T-helper 1 cell treated with Interleukin-12 subunit alpha and Interleukin-12 subunit beta and Interleukin-4 antibody, amounts not matched to agents 30 μg/mL and 1 μg/mL, for 36 hours (primary cell): Measurements from ENCODE around the gene NMB.

Source experiments
- H3K27ac Mint-ChIP-seq: one replicate; pipeline ENCODE4 v1.8.0; 2021; ENCODE audit warnings: mild to moderate bottlenecking, mixed read lengths
- H3K27me3 Mint-ChIP-seq: one replicate; pipeline ENCODE4 v1.8.0; 2021; ENCODE audit warnings: low read depth, mixed read lengths
- H3K36me3 Mint-ChIP-seq: one replicate; pipeline ENCODE4 v1.8.0; 2021; ENCODE audit warnings: low read depth, mixed read lengths
- H3K4me1 Mint-ChIP-seq: one replicate; pipeline ENCODE4 v1.8.0; 2021; ENCODE audit warnings: low read depth, mixed read lengths
- H3K4me3 Mint-ChIP-seq: one replicate; pipeline ENCODE4 v1.8.0; 2021; ENCODE audit warnings: mild to moderate bottlenecking, moderate library complexity, mixed read lengths
- H3K9me3 Mint-ChIP-seq: one replicate; pipeline ENCODE4 v1.8.0; 2021; ENCODE audit warnings: mixed read lengths

Gene NMB

GRCh38 chr15:84668221-84668982 is 10.4 kb upstream of the NMB start:
- H3K4me1 Mint-ChIP-seq, result peaks cover 13% of the 10 kb centered on the region

DNA sequence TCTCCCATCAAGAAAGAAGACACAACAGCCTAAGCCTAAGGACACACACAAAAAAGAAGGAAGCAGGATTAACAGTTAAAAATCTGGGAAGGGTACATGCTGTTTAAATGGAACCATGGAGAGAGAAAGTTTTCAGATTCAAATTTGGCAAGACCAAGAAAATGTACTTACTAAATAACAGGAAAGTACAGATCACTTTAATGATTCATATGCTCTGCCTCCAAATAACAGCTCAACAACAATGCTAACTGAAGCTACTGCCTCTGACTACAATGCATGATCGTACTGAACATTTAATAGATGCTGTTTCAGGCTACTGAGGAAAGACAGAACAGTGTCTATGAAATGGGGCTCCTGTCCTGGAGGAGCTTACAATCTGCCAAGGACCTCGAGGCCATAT is 8.4 kb upstream of the NMB start:
- Mint-ChIP-seq H3K36me3 (peaks cover 38% of the 10 kb centered on the region), H3K4me3 (no peak overlapping the region), H3K27me3 (no peaks in the 10 kb centered on the region), H3K4me1 (peaks cover 9% of the 10 kb centered on the region), H3K27ac (no peak overlapping the region), H3K9me3 (no peaks in the 10 kb centered on the region)

More at GRCh38 chr15:84668221-84668982, 10.4 kb upstream of the NMB start:
- no peaks in the 10 kb centered on the region for H3K27me3 Mint-ChIP-seq
- no peaks in the 10 kb centered on the region for H3K9me3 Mint-ChIP-seq
- no peak overlapping the region for H3K27ac Mint-ChIP-seq
- no peak overlapping the region for H3K4me3 Mint-ChIP-seq
- H3K36me3 Mint-ChIP-seq, result peaks cover 44% of the 10 kb centered on the region

DNA sequence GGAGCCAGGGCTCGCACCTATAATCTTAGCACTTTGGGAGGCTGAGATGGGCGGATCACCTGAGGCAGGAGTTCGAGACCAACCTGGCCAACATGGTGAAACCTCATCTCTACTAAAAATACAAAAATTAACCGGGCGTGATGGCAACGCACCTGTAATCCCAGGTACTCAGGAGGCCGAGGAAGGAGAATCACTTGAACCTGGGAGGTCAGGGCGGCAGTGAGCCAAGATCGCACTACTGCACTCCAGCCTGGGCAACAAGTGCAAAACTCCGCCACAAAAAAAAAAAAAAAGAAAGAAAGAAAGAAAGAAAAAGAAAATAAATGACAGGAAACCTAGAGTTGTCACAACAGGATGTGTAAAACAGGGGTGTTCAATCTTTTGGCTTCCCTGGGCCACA is 3.0 kb upstream of the NMB start:
- no peak overlapping the region for H3K27ac Mint-ChIP-seq
- no peaks in the 10 kb centered on the region for H3K27me3 Mint-ChIP-seq
- no peak overlapping the region for H3K4me3 Mint-ChIP-seq
- H3K36me3 Mint-ChIP-seq, result peaks cover 14% of the 10 kb centered on the region
- H3K4me1 Mint-ChIP-seq, result peaks cover 15% of the 10 kb centered on the region
- H3K9me3 Mint-ChIP-seq, result no peaks in the 10 kb centered on the region

- no peak overlapping the region for H3K27ac Mint-ChIP-seq
- H3K36me3 Mint-ChIP-seq, result peaks cover 8% of the 10 kb centered on the region
- H3K27me3 Mint-ChIP-seq, result no peaks in the 10 kb centered on the region
- no peak overlapping the region for H3K4me3 Mint-ChIP-seq
- peaks cover 15% of the 10 kb centered on the region for H3K4me1 Mint-ChIP-seq
- H3K9me3 Mint-ChIP-seq, result no peaks in the 10 kb centered on the region
Observed at GRCh38 chr15:84659904-84660781, 2.1 kb upstream of the NMB start.

GRCh38 chr15:84658788-84659411 is 901 bp upstream of the NMB start:
- H3K9me3 Mint-ChIP-seq, result no peaks in the 10 kb centered on the region
- peak overlapping the region; percentile 55 for H3K27ac Mint-ChIP-seq
- H3K27me3 Mint-ChIP-seq, result no peaks in the 10 kb centered on the region

GRCh38 chr15:84657748-84658079 is 285 bp downstream of the NMB start:
- no peak overlapping the region for H3K27ac Mint-ChIP-seq

More at GRCh38 chr15:84658788-84659411, 901 bp upstream of the NMB start:
- Mint-ChIP-seq H3K4me3 (peak overlapping the region; percentile 74), H3K36me3 (peaks cover 3% of the 10 kb centered on the region), H3K4me1 (peaks cover 18% of the 10 kb centered on the region)

GRCh38 chr15:84656972-84657371 is 1.0 kb downstream of the NMB start:
- Mint-ChIP-seq H3K4me1 (peaks cover 24% of the 10 kb centered on the region), H3K9me3 (no peaks in the 10 kb centered on the region), H3K27ac (no peak overlapping the region), H3K36me3 (peaks cover 9% of the 10 kb centered on the region), H3K4me3 (peak overlapping the region; percentile 78), H3K27me3 (no peaks in the 10 kb centered on the region)

More at GRCh38 chr15:84657748-84658079, 285 bp downstream of the NMB start:
- H3K4me1 Mint-ChIP-seq, result peaks cover 21% of the 10 kb centered on the region
- H3K27me3 Mint-ChIP-seq, result no peaks in the 10 kb centered on the region
- peak overlapping the region; percentile 78 for H3K4me3 Mint-ChIP-seq
- H3K9me3 Mint-ChIP-seq, result no peaks in the 10 kb centered on the region
- peaks cover 4% of the 10 kb centered on the region for H3K36me3 Mint-ChIP-seq

DNA sequence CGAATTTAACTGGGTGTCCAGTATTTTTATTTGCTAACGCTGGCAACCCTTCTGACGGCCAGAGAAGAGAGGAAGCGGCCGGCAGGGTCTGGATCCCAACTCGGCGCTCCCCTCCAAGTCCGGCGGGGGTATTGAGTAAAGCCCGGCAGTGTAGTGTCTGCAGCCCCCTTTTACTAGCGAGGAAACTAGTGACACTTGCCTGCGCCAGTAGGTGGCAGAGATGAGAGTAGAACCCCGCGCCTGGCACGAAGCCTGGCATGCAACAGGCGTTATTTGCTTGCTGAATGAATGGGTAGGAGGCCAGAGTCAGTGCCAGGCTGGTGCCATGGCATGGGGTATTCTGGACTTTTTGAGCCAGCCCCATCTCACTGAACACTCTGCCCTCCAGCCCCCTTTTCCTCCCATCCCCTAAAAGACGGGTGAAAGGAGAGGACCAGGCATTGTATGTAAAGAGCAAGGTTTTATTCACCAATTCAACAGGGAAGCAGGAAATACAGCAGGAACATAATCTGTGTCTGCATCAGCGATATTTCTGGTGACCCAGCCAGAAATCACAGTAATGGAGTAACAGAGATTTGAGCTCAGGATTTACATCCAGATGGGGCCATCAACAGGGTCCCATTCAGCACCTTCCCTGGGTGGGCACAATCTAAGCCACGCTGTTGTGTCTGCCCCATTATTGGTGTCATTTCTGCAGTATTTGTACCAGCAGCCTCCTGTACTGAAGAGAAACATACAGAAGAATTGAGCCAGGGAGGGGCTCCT is 3.1 kb downstream of the NMB start:
- no peaks in the 10 kb centered on the region for H3K9me3 Mint-ChIP-seq
- H3K27me3 Mint-ChIP-seq, result no peaks in the 10 kb centered on the region
- H3K4me3 Mint-ChIP-seq, result peak overlapping the region; percentile 55
- H3K36me3 Mint-ChIP-seq, result peaks cover 12% of the 10 kb centered on the region
- peaks cover 26% of the 10 kb centered on the region for H3K4me1 Mint-ChIP-seq
- H3K27ac Mint-ChIP-seq, result peak overlapping the region; percentile 21

DNA sequence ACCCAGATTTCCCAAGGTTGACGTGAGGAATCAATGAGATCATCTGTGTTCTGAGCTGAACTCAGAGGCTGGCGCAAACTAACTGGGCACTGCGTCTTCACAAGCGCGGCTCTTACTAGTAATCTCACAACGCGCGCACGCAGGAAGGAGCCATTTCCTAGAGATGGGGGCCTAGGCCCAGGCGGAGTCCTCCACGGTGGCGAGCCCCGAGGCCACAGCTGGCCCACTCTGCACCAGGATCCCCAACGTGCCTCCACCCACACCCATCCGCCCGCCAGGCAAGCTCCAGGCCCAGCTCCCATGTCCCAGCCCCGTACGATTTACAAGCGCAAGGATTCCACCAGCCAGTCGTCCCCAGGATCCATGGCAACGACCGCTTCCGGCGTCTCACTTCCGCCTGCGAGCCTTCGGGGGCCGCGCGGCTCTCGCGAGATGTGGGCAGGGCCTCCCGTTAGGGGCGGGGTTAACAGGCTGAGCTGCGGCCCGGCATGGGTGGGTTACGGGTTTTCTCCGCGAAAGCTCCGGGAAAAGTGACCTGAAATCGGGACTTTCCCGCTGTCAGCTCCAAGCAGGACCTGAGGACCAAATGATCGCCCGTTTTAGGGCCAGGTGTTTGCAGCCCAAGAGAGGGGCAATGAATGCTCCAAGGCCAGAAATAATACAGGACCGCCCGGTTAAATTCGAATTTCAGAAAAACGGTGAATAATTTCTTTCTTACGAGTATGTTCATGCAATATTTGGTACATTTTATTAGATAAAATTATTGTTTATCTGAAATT is 3.9 kb downstream of the NMB start, which contains the start of gene WDR73:
Gene WDR73 (minus strand): TSS at position 374 of the 779 bp plus-strand sequence. CDS start 9 bp downstream, at position 365.
- Mint-ChIP-seq H3K27me3 (no peaks in the 10 kb centered on the region), H3K9me3 (no peaks in the 10 kb centered on the region), H3K27ac (peak within 1 kb of the TSS; percentile 92), H3K4me1 (peaks cover 23% of the 10 kb centered on the region), H3K4me3 (peak within 1 kb of the TSS; percentile 98), H3K36me3 (peaks cover 13% of the 10 kb centered on the region)

GRCh38 chr15:84653584-84653909 is 4.5 kb downstream of the NMB start:
- Mint-ChIP-seq H3K27me3 (no peaks in the 10 kb centered on the region), H3K4me1 (peaks cover 23% of the 10 kb centered on the region), H3K27ac (peak overlapping the region; percentile 92), H3K4me3 (peak overlapping the region; percentile 98), H3K9me3 (no peaks in the 10 kb centered on the region), H3K36me3 (peaks cover 18% of the 10 kb centered on the region)

DNA sequence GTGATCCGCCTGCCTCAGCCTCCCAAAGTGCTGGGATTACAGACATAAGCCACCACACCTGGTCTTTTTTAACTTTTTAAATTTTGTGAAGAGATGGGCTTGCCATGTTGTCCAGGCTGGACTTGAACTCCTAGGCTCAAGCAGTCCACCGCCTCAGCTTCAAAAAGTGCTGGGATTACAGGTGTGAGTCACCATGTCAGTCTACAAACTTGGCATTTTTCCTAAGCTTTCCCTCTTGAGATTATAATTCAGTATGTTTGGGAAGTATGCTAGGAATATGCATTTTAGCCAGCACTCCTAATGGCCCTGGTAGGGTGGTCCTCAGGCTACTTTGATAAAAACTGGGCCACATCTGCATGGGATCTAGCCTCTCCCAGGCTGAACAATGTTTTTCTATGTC is 8.3 kb downstream of the NMB start:
- Mint-ChIP-seq H3K9me3 (no peaks in the 10 kb centered on the region), H3K27me3 (no peaks in the 10 kb centered on the region), H3K27ac (no peak overlapping the region), H3K36me3 (peaks cover 40% of the 10 kb centered on the region), H3K4me1 (peaks cover 24% of the 10 kb centered on the region), H3K4me3 (no peak overlapping the region)

DNA sequence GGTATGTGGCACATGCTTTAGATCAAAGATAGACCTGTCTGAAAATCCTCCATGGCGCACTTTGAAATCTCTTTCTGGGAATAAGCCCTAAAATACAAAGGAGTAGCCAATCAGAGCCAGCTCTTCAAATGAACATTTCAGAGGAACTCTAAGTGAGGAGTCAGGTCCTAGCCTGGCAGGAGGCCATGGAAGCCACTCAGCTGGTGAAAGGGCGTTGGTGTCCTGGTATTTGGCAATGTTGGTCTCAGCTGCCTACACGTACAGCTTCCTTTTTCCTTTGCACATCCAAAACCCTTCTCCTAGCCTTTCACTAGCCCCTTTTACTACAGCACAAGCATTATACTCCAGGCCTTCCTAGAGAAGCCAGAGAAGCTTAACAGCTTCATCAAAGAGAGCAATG is 9.5 kb downstream of the NMB start:
- Mint-ChIP-seq H3K4me1 (peaks cover 21% of the 10 kb centered on the region), H3K27me3 (no peaks in the 10 kb centered on the region), H3K9me3 (no peaks in the 10 kb centered on the region), H3K27ac (no peak overlapping the region), H3K36me3 (peaks cover 42% of the 10 kb centered on the region), H3K4me3 (no peak overlapping the region)

- H3K27me3 Mint-ChIP-seq, result no peaks in the 10 kb centered on the region
- no peak overlapping the region for H3K27ac Mint-ChIP-seq
- H3K9me3 Mint-ChIP-seq, result no peaks in the 10 kb centered on the region
- H3K4me1 Mint-ChIP-seq, result peaks cover 20% of the 10 kb centered on the region
- peaks cover 46% of the 10 kb centered on the region for H3K36me3 Mint-ChIP-seq
- H3K4me3 Mint-ChIP-seq, result no peak overlapping the region
Observed at GRCh38 chr15:84647726-84648125, 10.3 kb downstream of the NMB start.
